ENCODE results near the gene GPC5.
A peak's percentile ranks its signal among the peaks of the same experiment; 100 is the strongest.

Gene GPC5

DNA sequence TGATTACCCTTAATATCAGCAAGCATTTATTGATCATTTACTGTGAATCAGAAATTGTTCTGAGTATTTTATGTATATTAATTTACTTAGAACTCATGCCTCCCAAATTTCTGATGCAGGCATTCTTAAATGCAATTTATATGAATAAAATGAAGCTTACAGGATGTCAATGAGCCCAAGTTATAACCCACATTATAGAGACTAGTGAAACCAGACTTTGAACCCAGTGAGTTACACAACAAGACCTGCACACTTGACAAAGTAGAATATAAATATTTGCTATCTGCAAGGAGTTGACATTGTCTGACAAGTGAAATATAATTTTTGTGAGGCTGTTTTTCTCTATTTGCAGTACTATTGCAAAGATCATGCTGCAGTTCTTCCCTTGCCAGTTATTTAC is 656.0 kb downstream of the GPC5 start:
- no peak for DNase-seq

DNA sequence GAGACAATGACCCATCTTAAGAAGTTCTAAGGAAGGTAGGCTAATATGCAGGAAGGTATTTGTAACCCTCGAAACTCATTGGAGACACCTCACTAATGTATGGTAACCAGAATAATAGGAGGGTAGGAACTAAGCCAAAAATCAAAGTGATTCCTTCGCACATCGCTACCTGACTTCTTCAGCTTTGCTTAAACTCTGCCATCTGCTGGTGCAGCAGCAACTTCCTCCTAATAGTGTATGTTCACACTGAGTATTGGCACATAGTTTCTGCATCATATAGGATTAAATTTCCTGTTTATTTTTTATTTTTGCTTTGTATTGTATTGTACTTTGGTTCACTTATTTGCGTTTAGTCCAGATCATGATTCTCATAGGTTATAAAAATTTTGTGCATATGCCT is 676.2 kb downstream of the GPC5 start:
- peak; percentile 80 for DNase-seq

- peak; percentile 57 for DNase-seq
These were observed 699.0 kb downstream of the GPC5 start for GRCh38 chr13:92097337-92097903.

DNA sequence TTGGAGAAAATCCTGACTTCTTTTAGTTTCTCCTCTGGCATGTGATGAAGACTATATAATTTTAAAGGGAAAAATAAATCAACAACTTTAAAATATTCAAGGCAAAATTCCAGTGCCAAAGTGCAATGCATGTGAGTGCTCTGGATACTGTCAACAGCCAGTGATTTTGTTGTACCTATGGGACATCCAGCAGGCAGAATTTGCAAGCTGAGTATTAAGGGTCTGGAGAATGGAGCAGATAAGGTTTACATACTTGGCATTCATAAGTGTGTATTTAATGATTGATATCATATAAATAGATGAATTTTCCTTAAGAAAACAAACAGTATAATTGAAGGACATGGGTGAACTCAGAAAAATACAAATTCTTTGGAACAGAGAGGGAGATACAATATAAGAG is 703.4 kb downstream of the GPC5 start:
- DNase-seq = no peak

GRCh38 chr13:92103689-92104153 is 705.3 kb downstream of the GPC5 start:
- DNase-seq = no peak

DNA sequence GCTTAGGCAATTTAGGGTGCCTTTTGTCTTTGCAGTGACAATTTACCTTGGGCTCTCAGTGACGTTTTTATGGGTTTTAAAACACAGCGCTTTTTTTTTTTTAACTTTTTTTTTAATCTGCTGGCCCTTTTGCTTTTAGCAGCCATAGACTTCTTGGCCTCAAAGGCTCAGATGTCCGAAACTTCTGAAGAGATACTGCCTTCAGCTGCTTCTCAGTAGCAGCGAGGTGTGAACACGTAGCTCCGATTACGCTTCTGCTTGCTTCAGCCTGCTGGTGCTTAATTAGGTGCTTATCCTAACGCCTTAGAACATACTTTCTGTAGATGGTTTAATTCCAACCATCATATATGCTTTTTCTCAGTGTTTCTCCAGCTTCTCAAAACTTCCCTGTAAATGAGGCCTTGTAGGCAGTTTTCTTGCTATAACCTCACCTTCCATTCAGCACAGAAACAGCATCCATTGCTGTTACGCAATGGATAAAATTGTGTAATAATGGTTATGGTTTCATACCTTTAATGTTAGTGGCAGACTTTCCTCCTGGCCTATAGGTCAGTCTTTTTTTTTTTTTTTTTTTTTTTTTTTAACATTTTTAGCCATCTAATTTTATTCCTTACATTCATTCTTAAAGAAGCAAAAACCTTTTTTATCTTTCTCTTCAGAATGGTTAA is 723.9 kb downstream of the GPC5 start:
- DNase-seq = peak; percentile 27

GRCh38 chr13:92126399-92126798 is 728.0 kb downstream of the GPC5 start:
- DNase-seq = no peak

GRCh38 chr13:92135509-92135908 is 737.1 kb downstream of the GPC5 start:
- DNase-seq = no peak

- peak; percentile 70 for DNase-seq
These were observed 738.2 kb downstream of the GPC5 start for GRCh38 chr13:92136449-92137155.

GRCh38 chr13:92137520-92137919 is 739.1 kb downstream of the GPC5 start:
- no peak for DNase-seq

DNA sequence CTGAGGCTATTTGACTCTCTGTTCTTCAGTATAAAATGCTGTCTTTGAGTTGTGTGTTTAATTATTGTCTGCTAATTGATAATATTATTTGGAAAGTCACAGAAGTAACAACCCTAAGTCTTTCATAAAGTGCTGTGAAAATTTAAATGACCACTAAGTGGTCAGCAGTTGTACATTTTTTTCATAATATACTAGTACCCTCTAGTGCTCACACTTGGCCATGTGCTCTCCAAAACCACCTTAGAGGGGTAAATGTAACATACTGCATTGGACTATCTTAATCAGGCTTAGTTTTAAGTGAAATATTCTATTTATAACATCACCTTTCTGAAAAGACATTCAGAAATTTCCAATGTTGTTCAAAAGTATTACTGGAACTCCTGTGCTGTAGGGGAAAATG is 745.3 kb downstream of the GPC5 start:
- DNase-seq = peak; percentile 46

GRCh38 chr13:92150606-92151005 is 752.2 kb downstream of the GPC5 start:
- DNase-seq = peak; percentile 21

- no peak for DNase-seq
These were observed 759.9 kb downstream of the GPC5 start for GRCh38 chr13:92158346-92158745.

DNA sequence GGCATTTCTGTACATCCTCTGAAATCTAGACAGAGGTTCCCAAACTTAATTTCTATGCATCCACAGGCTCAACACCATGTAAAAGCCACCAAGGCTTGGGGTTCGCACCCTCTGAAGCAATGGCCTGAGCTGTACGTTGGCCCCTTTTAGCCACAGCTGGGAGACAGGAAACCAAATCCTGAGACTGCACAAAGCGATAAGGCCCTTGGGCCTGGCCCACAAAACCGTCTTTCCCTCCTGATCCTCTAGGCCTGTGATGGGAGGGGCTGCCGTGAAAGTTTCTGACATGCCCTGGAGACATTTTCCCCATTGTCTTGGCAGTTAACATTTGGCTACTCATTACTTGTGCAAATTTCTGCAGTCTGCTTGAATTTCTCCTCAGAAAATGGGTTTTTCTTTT is 766.4 kb downstream of the GPC5 start:
- DNase-seq = no peak

DNA sequence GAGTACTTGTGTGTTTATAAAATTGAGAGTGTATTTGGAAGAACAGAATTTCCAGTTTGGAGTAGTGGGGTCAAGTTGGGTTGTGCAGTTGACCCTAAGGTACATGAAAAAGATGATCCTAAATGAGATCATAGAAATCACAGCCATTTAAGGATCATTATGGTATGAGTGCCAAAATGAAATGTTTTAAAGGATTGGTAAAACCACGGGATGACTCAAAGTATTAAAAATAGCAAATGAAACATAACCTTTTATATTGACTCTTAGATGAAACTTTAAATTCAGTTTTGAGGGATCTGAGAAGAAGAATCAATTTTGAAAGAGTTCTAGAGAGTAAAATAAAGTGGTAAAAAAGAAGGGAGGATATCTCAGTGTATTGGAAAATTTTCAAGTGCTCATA is 773.8 kb downstream of the GPC5 start:
- DNase-seq = no peak

GRCh38 chr13:92173254-92173653 is 774.8 kb downstream of the GPC5 start:
- DNase-seq = no peak

- DNase-seq = peak; percentile 74
These were observed 776.9 kb downstream of the GPC5 start for GRCh38 chr13:92175330-92175729.

DNA sequence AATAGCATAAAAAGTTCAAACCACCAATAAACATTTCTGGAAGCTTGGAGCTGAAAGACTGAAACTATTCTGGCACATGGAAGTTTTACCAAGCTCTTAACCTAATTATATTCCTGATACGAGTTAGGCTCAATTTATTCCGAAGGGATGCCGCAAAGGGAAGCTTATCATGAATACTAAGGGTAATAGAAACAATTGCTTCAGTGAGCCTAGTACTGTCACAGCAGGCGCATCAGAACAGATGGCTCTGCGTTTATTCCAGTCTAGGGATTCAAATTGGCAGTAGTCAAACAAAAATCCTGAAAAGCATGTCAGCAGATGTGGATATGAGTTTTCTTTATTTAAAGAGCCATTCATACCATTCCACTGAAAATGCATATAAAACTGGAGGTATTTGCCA is 779.5 kb downstream of the GPC5 start:
- DNase-seq = peak; percentile 64

GRCh38 chr13:92179223-92179622 is 780.8 kb downstream of the GPC5 start:
- DNase-seq = no peak

GRCh38 chr13:92187378-92187989 is 789.1 kb downstream of the GPC5 start:
- peak; percentile 85 for DNase-seq

GRCh38 chr13:92188574-92188973 is 790.2 kb downstream of the GPC5 start:
- DNase-seq = no peak

GRCh38 chr13:92196591-92197256 is 798.3 kb downstream of the GPC5 start:
- DNase-seq = no peak

GRCh38 chr13:92197669-92198068 is 799.2 kb downstream of the GPC5 start:
- DNase-seq = peak; percentile 17

Data from NCI-H82 (cell line).